Activated naive CD4-positive, alpha-beta T cell treated with anti-CD3 and anti-CD28 coated beads, Interleukin-2, amount 10 ng/mL, durations not matched to agents 7 days and 5 days (primary cell): ENCODE data around the gene GAS7.

ENCODE experiments used
- CTCF ChIA-PET: fragments of 350-600 bp; sonication (Branson Sonifier 250); formaldehyde crosslinking; loops from one replicate; lab custom pipeline; 2021; ENCODE audit warnings: antibody characterized with exemption; lab: Charles Lee
- DNase-seq: peaks from one replicate; pipeline ENCODE4 v3.0.0-alpha.2; 2020
- H3K27ac Mint-ChIP-seq: one replicate; pipeline ENCODE4 v1.8.0; 2021; ENCODE audit warnings: mild to moderate bottlenecking, moderate library complexity, mixed read lengths
- H3K27me3 Mint-ChIP-seq: one replicate; pipeline ENCODE4 v1.8.0; 2021; ENCODE audit warnings: mild to moderate bottlenecking, mixed read lengths
- H3K36me3 Mint-ChIP-seq: one replicate; pipeline ENCODE4 v1.8.0; 2021; ENCODE audit warnings: mixed read lengths
- H3K4me1 Mint-ChIP-seq: one replicate; pipeline ENCODE4 v1.8.0; 2021; ENCODE audit warnings: mixed read lengths
- H3K4me3 Mint-ChIP-seq: one replicate; pipeline ENCODE4 v1.8.0; 2021; ENCODE audit warnings: mild to moderate bottlenecking, moderate library complexity, mixed read lengths
- H3K9me3 Mint-ChIP-seq: one replicate; pipeline ENCODE4 v1.8.0; 2021; ENCODE audit warnings: mixed read lengths

The GAS7 gene

GRCh38 chr17:9999919-10000695 lies 198.3 kb downstream of the GAS7 start:
- H3K27ac Mint-ChIP-seq, result no peak overlapping the region
- no peaks in the 10 kb centered on the region for H3K27me3 Mint-ChIP-seq
- no peak overlapping the region for H3K4me3 Mint-ChIP-seq
- CTCF ChIA-PET, result no interaction called here
- no peaks in the 10 kb centered on the region for H3K36me3 Mint-ChIP-seq
- H3K9me3 Mint-ChIP-seq, result peaks cover 18% of the 10 kb centered on the region
- DNase-seq, result no peak
- H3K4me1 Mint-ChIP-seq, result no peaks in the 10 kb centered on the region

- Mint-ChIP-seq H3K9me3 (peaks cover 7% of the 10 kb centered on the region), H3K4me1 (no peaks in the 10 kb centered on the region), H3K27ac (no peak overlapping the region), H3K4me3 (no peak overlapping the region), H3K27me3 (no peaks in the 10 kb centered on the region), H3K36me3 (no peaks in the 10 kb centered on the region)
- no peak for DNase-seq
- CTCF ChIA-PET, result interaction anchor here (0.9 kb wide), 1 partner anchor 8 kb away, joined by 3 read pairs; no protein-coding TSS in a partner anchor
Observed at GRCh38 chr17:9998060-9998459, 200.3 kb downstream of the GAS7 start.

- Mint-ChIP-seq H3K4me3 (no peak overlapping the region), H3K36me3 (no peaks in the 10 kb centered on the region), H3K9me3 (peaks cover 2% of the 10 kb centered on the region), H3K27ac (no peak overlapping the region), H3K27me3 (no peaks in the 10 kb centered on the region), H3K4me1 (no peaks in the 10 kb centered on the region)
- no peak for DNase-seq
- CTCF ChIA-PET, result no interaction called here
Observed at GRCh38 chr17:9994761-9995160, 203.6 kb downstream of the GAS7 start.

- Mint-ChIP-seq H3K36me3 (no peaks in the 10 kb centered on the region), H3K27me3 (no peaks in the 10 kb centered on the region), H3K4me1 (no peaks in the 10 kb centered on the region), H3K4me3 (no peak overlapping the region), H3K27ac (no peak overlapping the region), H3K9me3 (peaks cover 5% of the 10 kb centered on the region)
- CTCF ChIA-PET, result no interaction called here
- DNase-seq, result no peak
Observed at GRCh38 chr17:9991796-9992195, 206.6 kb downstream of the GAS7 start.

- no peaks in the 10 kb centered on the region for H3K36me3 Mint-ChIP-seq
- no peaks in the 10 kb centered on the region for H3K4me1 Mint-ChIP-seq
- CTCF ChIA-PET, result no interaction called here
- DNase-seq, result no peak
- no peak overlapping the region for H3K27ac Mint-ChIP-seq
- H3K9me3 Mint-ChIP-seq, result peaks cover 5% of the 10 kb centered on the region
- no peak overlapping the region for H3K4me3 Mint-ChIP-seq
- H3K27me3 Mint-ChIP-seq, result no peaks in the 10 kb centered on the region
Observed at GRCh38 chr17:9991351-9991750, 207.1 kb downstream of the GAS7 start.

GRCh38 chr17:9987779-9988585 lies 210.4 kb downstream of the GAS7 start:
- DNase-seq, result peak; percentile 30
- no peak overlapping the region for H3K27ac Mint-ChIP-seq
- no peaks in the 10 kb centered on the region for H3K36me3 Mint-ChIP-seq
- no peak overlapping the region for H3K4me3 Mint-ChIP-seq
- no peaks in the 10 kb centered on the region for H3K27me3 Mint-ChIP-seq
- no peaks in the 10 kb centered on the region for H3K4me1 Mint-ChIP-seq
- H3K9me3 Mint-ChIP-seq, result peaks cover 5% of the 10 kb centered on the region
- CTCF ChIA-PET, result no interaction called here

GRCh38 chr17:9986754-9987382 lies 211.5 kb downstream of the GAS7 start:
- Mint-ChIP-seq H3K27me3 (no peaks in the 10 kb centered on the region), H3K4me1 (no peaks in the 10 kb centered on the region), H3K36me3 (no peaks in the 10 kb centered on the region), H3K9me3 (peaks cover 3% of the 10 kb centered on the region), H3K27ac (no peak overlapping the region), H3K4me3 (no peak overlapping the region)
- CTCF ChIA-PET, result no interaction called here
- DNase-seq, result no peak

GRCh38 chr17:9985646-9986045 lies 212.8 kb downstream of the GAS7 start:
- H3K4me1 Mint-ChIP-seq, result no peaks in the 10 kb centered on the region
- peaks cover 3% of the 10 kb centered on the region for H3K9me3 Mint-ChIP-seq
- no peak for DNase-seq
- CTCF ChIA-PET, result no interaction called here
- no peaks in the 10 kb centered on the region for H3K27me3 Mint-ChIP-seq
- no peaks in the 10 kb centered on the region for H3K36me3 Mint-ChIP-seq
- no peak overlapping the region for H3K27ac Mint-ChIP-seq
- H3K4me3 Mint-ChIP-seq, result no peak overlapping the region

GRCh38 chr17:9984768-9985167 lies 213.6 kb downstream of the GAS7 start:
- Mint-ChIP-seq H3K9me3 (peaks cover 3% of the 10 kb centered on the region), H3K27me3 (no peaks in the 10 kb centered on the region), H3K4me3 (no peak overlapping the region), H3K27ac (no peak overlapping the region), H3K4me1 (no peaks in the 10 kb centered on the region), H3K36me3 (no peaks in the 10 kb centered on the region)
- CTCF ChIA-PET, result no interaction called here
- DNase-seq, result no peak

- Mint-ChIP-seq H3K27me3 (no peaks in the 10 kb centered on the region), H3K4me1 (no peaks in the 10 kb centered on the region), H3K9me3 (no peaks in the 10 kb centered on the region), H3K4me3 (no peak overlapping the region), H3K27ac (no peak overlapping the region), H3K36me3 (no peaks in the 10 kb centered on the region)
- no peak for DNase-seq
- CTCF ChIA-PET, result no interaction called here
Observed at GRCh38 chr17:9982159-9982558, 216.2 kb downstream of the GAS7 start.

GRCh38 chr17:9981344-9981915 lies 217.0 kb downstream of the GAS7 start:
- Mint-ChIP-seq H3K27me3 (no peaks in the 10 kb centered on the region), H3K36me3 (no peaks in the 10 kb centered on the region), H3K4me1 (no peaks in the 10 kb centered on the region), H3K4me3 (no peak overlapping the region), H3K9me3 (no peaks in the 10 kb centered on the region), H3K27ac (no peak overlapping the region)
- no peak for DNase-seq
- CTCF ChIA-PET, result no interaction called here

GRCh38 chr17:9979463-9979995 lies 218.9 kb downstream of the GAS7 start:
- no peak for DNase-seq
- Mint-ChIP-seq H3K36me3 (no peaks in the 10 kb centered on the region), H3K4me3 (no peak overlapping the region), H3K9me3 (no peaks in the 10 kb centered on the region), H3K4me1 (no peaks in the 10 kb centered on the region), H3K27me3 (no peaks in the 10 kb centered on the region), H3K27ac (no peak overlapping the region)
- CTCF ChIA-PET, result no interaction called here

- DNase-seq, result no peak
- Mint-ChIP-seq H3K4me3 (no peak overlapping the region), H3K27ac (no peak overlapping the region), H3K27me3 (no peaks in the 10 kb centered on the region), H3K36me3 (no peaks in the 10 kb centered on the region), H3K9me3 (no peaks in the 10 kb centered on the region), H3K4me1 (no peaks in the 10 kb centered on the region)
- CTCF ChIA-PET, result interaction anchor here (1.0 kb wide), 1 partner anchor 11 kb away, joined by 3 read pairs; no protein-coding TSS in a partner anchor
Observed at GRCh38 chr17:9977180-9977575, 221.2 kb downstream of the GAS7 start.
